DMS79 treated with DMSO at 0.1 percent for 48 hours (cell line): ENCODE measurements around the gene RPS6KB1.
"Not testable (repeated sequence)": the region's sequence is repeated elsewhere in the genome, so short reads cannot be mapped to it uniquely, and the experiment has no call there.

Experiments used
- DNase-seq: peaks from one replicate; lab custom pipeline; 2025; lab: John Stamatoyannopoulos, UW

Gene RPS6KB1

DNA sequence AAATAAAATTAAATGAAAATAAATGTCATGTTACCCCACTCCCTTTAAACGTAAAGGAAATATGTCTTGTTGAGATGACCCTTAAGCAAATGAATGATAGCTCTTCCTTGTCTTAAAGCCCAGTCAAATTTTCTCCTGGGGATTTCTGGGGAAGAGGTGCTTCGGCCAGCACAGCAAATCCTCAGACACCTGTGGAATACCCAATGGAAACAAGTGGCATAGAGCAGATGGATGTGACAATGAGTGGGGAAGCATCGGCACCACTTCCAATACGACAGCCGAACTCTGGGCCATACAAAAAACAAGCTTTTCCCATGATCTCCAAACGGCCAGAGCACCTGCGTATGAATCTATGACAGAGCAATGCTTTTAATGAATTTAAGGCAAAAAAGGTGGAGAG lies 53.5 kb downstream of the RPS6KB1 start:
- not testable (repeated sequence) for DNase-seq

DNA sequence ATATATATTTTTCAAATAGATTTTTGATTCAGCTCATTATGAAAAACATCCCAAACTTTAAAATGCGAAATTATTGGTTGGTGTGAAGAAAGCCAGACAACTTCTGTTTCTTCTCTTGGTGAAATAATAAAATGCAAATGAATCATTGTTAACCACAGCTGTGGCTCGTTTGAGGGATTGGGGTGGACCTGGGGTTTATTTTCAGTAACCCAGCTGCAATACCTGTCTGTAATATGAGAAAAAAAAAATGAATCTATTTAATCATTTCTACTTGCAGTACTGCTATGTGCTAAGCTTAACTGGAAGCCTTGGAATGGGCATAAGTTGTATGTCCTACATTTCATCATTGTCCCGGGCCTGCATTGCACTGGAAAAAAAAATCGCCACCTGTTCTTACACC lies 54.4 kb downstream of the RPS6KB1 start:
- DNase-seq = not testable (repeated sequence)

DNA sequence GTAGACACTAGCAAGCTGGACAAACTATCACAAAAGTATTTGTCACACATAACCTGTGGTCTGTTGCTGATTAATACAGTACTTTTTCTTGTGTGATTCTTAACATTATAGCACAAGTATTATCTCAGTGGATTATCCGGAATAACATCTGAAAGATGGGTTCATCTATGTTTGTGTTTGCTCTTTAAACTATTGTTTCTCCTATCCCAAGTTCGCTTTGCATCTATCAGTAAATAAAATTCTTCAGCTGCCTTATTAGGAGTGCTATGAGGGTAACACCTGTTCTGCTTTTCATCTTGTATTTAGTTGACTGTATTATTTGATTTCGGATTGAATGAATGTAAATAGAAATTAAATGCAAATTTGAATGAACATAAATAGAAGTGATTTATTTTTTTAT lies 57.1 kb downstream of the RPS6KB1 start:
- no peak for DNase-seq

DNA sequence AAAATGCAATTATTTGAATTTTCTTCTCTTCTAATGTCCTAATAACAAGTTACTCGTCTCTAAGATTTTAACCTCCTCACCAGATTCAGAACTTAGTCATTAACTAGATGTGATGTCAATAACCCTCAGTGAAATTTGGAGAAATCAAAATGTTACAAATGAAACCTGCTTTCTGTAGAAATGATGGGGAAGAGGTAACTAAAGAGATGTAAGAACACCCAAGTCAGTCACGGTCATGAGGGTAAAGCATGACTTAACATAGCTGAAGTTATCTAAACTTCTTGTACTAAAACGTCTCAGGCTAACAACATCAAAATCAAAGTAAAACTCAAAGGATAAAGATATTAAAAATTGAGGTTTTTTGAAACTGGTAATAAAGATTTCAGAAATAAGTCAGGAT lies 61.9 kb downstream of the RPS6KB1 start:
- DNase-seq = no peak

DNA sequence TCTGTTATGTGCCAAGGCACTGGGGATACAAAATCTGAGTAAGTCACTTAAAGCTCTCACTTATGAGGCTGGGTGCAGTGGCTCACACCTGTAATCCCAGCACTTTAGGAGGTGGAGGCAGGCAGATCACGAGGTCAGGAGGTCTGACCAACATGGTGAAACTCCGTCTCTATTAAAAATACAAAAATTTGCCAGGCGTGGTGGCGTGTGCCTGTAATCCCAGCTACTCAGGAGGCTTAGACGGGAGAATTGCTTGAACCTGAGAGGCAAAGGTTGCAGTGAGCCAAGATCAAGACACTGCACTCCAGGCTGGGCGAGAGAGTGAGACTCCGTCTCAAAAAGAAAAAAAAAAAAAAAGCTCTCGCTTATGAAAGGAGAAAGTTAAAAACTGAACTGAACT lies 66.7 kb downstream of the RPS6KB1 start:
- not testable (repeated sequence) for DNase-seq

DNA sequence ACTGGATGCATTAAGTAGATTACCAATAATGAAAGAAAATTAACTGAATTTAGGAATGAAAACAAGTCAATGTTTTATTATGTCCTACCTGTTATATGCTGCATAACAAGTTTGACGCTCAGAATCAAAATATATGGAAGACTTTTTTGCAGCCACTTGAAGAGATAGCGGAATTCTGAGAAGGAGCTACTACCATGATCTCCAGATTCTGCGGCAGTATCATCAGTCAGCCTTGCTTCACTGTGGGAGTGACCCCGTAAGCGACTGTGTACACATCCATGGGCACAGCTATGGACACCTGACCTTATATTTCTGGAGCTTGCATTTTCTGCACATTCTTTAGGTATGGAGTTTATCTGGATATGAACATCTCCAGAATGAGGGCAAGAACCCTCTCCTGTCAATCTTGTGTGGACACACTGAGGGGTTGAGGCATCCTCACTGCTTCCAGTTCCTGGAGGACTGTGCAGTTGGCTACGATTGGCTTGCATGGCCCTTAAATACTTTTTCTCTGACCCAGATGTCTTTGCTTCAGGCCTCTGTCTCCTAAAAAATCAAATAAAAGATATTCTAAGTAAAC lies 69.9 kb downstream of the RPS6KB1 start:
- no peak for DNase-seq

DNA sequence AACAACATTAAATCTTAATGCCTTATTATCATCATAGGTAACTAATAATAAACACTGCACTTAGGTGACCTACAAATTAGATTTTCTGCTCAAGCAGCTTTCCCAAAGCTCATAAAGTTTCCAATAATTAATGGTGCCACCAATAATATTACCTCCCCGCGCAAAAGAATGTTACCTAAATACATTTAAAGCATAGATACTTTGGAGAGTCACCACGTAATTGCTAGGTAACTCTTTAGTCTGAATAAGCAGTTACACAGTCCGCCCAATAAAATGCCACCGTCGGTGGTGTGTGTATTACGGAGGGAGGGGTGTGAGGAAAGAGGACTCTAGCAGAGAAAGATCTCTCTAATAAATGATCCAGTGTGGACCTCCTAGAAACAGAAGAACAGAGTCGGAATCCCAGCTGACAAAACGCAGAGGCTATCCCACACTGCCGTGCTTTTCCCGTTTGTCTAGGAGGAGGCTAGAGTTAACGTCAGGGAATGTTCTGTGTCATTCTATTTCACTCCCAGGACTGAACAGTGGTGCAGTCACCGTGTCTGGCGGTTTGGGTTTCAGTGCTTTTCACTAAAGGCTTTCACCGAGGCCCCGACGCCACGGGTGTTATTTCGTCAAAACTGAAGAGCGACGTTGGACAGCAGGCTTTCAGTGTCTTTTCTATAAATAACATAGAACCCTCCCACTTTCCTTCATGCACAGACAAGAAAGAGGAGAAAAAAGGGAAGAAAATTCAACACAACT lies 71.0 kb downstream of the RPS6KB1 start:
- peak; percentile 37 for DNase-seq

DNA sequence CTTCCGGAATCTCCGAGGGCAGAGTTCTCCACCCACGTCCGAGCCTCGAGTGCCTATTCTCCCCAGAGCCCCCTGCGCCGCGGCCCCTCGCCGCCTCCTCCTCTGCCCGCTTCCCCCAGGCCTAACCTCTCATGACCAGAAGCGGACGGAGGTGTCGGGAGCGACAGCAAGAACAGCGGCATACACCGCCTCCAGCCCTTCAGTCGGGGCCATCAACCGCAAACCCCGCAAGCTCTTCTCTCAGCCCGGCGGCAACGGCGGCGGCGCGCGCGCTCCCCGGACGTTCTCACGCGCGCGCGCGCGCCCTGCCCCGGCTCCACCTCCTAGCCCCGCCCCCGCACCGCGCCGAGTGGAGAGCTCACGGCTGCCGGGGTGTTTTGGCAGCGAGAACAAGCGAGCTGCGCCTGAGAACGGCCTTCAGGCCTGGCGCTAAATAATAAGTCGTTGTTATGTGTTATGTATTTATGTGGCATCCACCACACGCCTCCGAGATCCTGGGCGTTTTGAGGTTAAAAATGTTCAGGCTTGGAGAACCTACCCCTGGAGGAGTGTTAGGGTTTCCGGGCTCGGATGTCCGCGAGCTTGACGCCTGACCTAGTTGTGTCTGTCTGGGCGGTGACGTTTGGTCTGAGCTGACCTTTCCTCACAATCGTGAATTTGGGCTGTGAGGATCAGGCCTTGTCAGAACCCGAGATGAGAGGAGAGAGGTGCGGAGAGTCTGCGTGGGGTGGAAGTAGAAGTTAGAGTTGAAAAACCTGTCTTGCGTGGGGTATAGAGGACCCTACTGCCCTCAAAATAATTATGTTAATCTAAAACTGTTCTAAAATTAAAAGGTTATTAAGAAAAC lies 71.8 kb downstream of the RPS6KB1 start, which contains the start of gene RNFT1:
Gene RNFT1 (minus strand): TSS at position 259 of the 847 bp plus-strand sequence. CDS start 77 bp downstream, at position 182.
- DNase-seq = peak; percentile 37

DNA sequence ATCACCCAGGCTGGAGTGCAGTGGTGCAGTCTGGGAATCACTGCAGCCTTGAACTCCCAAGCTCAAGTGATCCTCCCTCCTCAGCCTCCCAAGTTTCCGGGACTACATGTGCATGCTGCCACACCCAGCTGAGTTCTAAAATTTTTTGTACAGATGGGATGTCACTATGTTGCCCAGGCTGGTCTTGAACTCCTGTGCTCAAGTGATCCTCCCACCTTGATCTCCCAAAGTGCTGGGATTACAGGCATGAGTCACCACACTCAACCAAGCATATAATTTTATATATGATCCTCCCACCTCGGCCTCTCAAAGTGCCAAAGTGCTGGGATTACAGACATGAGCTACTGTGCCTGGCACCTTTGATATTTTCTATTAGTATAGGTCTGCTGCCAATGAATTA lies 78.8 kb downstream of the RPS6KB1 start:
- not testable (repeated sequence) for DNase-seq

DNA sequence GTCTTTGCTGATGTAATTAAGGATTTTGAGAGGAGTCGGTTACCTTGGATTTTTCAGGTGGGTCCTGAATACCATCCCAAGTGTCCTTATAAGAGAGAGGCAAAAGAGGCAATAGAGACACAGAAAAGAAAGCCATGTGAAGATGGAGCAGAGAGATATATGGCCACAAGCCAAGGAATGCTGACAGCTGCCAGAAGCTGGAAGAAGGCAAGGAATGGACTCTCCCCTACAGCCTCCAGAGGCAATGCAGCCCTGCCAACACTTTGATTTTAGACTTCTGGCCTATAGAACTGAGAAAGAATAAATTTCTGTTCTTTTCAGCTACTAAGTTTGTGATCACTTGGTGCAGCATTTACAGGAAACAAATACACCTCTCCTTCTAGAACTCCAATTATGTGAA lies 79.9 kb downstream of the RPS6KB1 start:
- DNase-seq = no peak

DNA sequence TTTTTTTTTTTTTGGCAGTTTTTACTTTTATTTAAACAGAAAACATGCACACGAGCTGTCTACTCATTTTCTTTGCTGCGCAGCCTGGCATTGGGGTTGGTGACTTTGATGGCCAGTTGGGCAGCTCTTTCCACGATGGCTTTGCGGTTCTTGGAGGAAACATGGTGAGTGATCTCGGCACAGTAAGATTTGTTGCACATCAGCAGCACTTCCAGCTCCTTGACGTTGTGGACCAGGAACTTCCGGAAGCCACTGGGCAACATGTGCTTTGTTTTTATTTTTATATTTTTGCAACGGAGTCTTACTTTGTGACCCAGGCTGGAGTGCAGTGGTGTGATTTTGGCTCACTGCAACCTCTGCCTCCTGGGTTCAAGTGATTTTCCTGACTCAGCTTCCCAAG lies 80.6 kb downstream of the RPS6KB1 start:
- not testable (repeated sequence) for DNase-seq

DNA sequence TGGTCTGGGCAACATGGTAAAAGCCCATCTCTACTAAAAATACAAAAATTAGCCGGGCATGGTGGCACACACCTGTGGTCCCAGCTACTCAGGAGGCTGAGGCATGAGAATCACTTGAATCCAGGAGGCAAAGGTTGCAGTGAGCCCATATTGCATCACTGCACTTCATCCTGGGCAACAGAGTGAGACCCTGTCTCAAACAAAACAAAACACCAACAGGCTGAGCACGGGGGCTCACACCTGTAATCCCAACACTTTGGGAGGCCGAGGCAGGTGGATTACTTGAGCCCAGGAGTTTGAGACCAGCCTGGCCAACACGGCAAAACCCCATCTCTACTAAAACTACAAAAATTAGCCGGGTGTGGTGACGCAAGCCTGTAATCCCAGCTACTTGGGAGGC lies 82.2 kb downstream of the RPS6KB1 start:
- not testable (repeated sequence) for DNase-seq

DNA sequence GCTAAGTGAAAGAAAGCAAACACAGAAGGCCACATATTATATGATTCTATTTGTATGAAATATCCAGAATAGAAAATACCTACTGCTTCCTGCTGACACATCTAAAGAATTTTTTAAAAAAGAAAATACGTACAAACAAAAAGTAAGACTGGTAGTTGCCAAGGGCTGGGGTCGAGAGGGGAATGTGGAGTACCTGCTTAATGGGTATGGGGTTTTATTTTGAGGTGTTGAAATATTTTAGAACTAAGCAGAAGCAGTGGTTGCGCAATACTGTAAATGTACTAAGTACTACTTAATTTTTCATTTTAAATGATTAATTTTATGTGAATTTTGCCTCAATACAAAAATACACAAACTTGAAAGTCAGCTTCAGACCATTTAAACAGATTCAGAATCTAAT lies 103.7 kb downstream of the RPS6KB1 start:
- not testable (repeated sequence) for DNase-seq
